Measurements from ENCODE around the gene FADS6. TPM values are rescaled to one million over a fixed set of nuclear protein-coding genes. Genes with fewer than 3 reads are reported as not detected.
"Not testable (repeated sequence)": the region's sequence is repeated elsewhere in the genome, so short reads cannot be mapped to it uniquely, and the experiment has no call there.

FADS6 gene
- total RNA-seq, 1 experiment from 2014 or later: not detected

GRCh38 chr17:74916136-74916850, 22.9 kb upstream of the FADS6 start:
- Histone ChIP-seq H3K4me1 (replicated peaks) (peaks cover 9% of the 10 kb centered on the region; the same call in 1 of the 2 replicates), H3K36me3 (no peaks in the 10 kb centered on the region), H3K9me3 (replicated peaks) (peaks cover 3% of the 10 kb centered on the region; the same call in 1 of the 2 replicates), H3K4me3 (no peak overlapping the region), H3K27ac (no peak overlapping the region), H3K27me3 (replicated peaks) (peaks cover 54% of the 10 kb centered on the region)
- no peak for DNase-seq (ENCODE audit: low read depth in 1 of 2, low spot score in 2 of 2)

GRCh38 chr17:74911423-74911822, 18.0 kb upstream of the FADS6 start:
- H3K4me3 ChIP-seq; DNase-seq (ENCODE audit: low read depth in 1 of 2, low spot score in 2 of 2); H3K4me1 ChIP-seq (replicated peaks); H3K9me3 ChIP-seq (replicated peaks); H3K36me3 ChIP-seq; H3K27ac ChIP-seq: not testable (repeated sequence)
- peaks cover 25% of the 10 kb centered on the region for H3K27me3 ChIP-seq (replicated peaks)

DNA sequence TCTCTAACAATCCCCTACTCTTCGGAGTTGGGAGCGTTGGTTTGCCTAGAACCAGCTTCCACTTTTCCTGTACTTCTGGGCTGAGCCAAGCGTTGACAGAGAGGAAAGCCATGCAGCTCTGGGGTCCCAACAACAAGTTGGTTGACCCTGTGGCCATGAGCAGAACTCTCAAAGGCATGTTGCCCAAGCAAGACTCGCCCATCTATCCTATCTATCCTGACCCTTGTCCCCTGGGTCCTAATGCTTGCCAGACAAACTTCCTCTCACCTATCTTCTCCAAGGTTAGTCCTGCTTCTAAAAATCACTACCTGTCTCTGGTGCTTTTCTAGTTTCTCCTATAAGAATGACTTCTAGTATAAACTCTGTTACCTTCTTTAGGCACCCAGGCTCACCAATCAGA, 15.7 kb upstream of the FADS6 start:
- H3K27ac ChIP-seq; H3K9me3 ChIP-seq (replicated peaks); H3K4me3 ChIP-seq; DNase-seq (ENCODE audit: low read depth in 1 of 2, low spot score in 2 of 2); H3K4me1 ChIP-seq (replicated peaks); H3K36me3 ChIP-seq: not testable (repeated sequence)
- H3K27me3 ChIP-seq (replicated peaks): peaks cover 38% of the 10 kb centered on the region

DNA sequence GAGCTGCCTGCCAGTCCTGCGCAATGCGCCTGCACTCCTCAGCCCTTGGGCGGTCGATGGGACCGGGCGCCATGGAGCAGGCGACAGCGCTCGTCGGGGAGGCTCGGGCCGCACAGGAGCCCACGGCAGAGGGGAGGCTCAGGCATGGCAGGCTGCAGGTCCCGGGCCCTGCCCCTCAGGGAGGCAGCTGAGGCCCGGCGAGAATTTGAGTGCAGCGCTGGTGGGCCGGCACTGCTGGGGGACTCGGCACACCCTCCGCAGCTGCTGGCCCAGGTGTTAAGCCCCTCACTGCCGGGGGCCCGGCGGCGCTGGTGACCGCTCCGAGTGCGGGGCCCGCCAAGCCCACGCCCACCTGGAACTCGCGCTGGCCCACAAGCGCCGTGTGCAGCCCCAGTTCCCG, 13.6 kb upstream of the FADS6 start:
- Histone ChIP-seq H3K27ac (no peak overlapping the region), H3K4me3 (no peak overlapping the region), H3K27me3 (replicated peaks) (peaks cover 52% of the 10 kb centered on the region), H3K4me1 (replicated peaks) (no peaks in the 10 kb centered on the region), H3K36me3 (no peaks in the 10 kb centered on the region), H3K9me3 (replicated peaks) (peaks cover 6% of the 10 kb centered on the region; the same call in 1 of the 2 replicates)
- DNase-seq (ENCODE audit: low read depth in 1 of 2, low spot score in 2 of 2): no peak

- peaks cover 59% of the 10 kb centered on the region for H3K27me3 ChIP-seq (replicated peaks)
- not testable (repeated sequence) for H3K4me1 ChIP-seq (replicated peaks); H3K27ac ChIP-seq; H3K4me3 ChIP-seq; H3K36me3 ChIP-seq; DNase-seq (ENCODE audit: low read depth in 1 of 2, low spot score in 2 of 2); H3K9me3 ChIP-seq (replicated peaks)
Observed at GRCh38 chr17:74906214-74906793, 12.9 kb upstream of the FADS6 start.

GRCh38 chr17:74904687-74905409, 11.4 kb upstream of the FADS6 start:
- peaks cover 6% of the 10 kb centered on the region; the same call in 1 of the 2 replicates for H3K9me3 ChIP-seq (replicated peaks)
- H3K27ac ChIP-seq: no peak overlapping the region
- no peak overlapping the region for H3K4me3 ChIP-seq
- no peaks in the 10 kb centered on the region for H3K36me3 ChIP-seq
- H3K27me3 ChIP-seq (replicated peaks): peaks cover 71% of the 10 kb centered on the region
- no peak for DNase-seq (ENCODE audit: low read depth in 1 of 2, low spot score in 2 of 2)
- H3K4me1 ChIP-seq (replicated peaks): no peaks in the 10 kb centered on the region

DNA sequence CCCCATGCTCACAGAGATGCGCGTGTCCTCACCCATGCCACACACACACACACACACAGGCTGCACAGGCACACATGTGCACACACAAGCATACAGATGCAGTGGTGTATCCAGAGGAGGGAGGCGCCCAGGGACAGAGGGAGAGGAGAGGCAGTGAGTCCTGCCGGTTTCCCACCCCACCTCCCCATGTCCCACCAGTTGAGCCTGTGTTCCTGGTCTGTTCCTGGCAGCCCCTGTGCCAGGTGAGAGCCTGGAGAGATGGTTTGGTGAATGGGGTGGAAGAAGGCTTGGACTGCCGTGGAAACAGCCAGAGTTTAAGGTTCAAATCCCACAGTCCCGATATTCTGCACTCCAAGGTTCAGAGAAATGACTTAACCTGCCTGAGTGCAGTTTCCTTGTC, 10.2 kb upstream of the FADS6 start:
- H3K9me3 ChIP-seq (replicated peaks): peaks cover 6% of the 10 kb centered on the region; the same call in 1 of the 2 replicates
- no peaks in the 10 kb centered on the region for H3K4me1 ChIP-seq (replicated peaks)
- DNase-seq (ENCODE audit: low read depth in 1 of 2, low spot score in 2 of 2): no peak
- H3K4me3 ChIP-seq: no peak overlapping the region
- peaks cover 79% of the 10 kb centered on the region for H3K27me3 ChIP-seq (replicated peaks)
- no peaks in the 10 kb centered on the region for H3K36me3 ChIP-seq
- no peak overlapping the region for H3K27ac ChIP-seq

DNA sequence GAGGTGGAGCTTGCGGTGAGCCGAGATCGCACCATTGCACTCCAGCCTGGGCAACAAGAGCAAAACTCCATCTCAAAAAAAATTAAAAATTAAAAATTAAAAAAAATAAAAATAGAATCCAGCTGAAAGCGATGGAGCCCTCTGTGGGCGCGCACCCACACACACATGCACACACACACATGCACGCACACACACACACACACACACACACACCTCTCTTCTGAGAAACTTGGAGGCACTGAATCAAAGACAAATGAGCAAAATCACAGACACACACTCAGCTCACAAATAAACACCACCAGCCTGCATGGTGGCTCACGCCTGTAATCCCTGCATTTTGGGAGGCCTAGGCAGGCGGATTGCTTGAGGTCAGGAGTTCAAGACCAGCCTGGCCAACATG, 9.6 kb upstream of the FADS6 start:
- Histone ChIP-seq H3K4me1 (replicated peaks) (no peaks in the 10 kb centered on the region), H3K4me3 (no peak overlapping the region), H3K27me3 (replicated peaks) (peaks cover 79% of the 10 kb centered on the region), H3K9me3 (replicated peaks) (peaks cover 6% of the 10 kb centered on the region; the same call in 1 of the 2 replicates), H3K36me3 (no peaks in the 10 kb centered on the region), H3K27ac (no peak overlapping the region)
- no peak for DNase-seq (ENCODE audit: low read depth in 1 of 2, low spot score in 2 of 2)

GRCh38 chr17:74901353-74902135, 8.1 kb upstream of the FADS6 start:
- H3K9me3 ChIP-seq (replicated peaks): peaks cover 4% of the 10 kb centered on the region; the same call in 1 of the 2 replicates
- DNase-seq (ENCODE audit: low read depth in 1 of 2, low spot score in 2 of 2): no peak
- no peaks in the 10 kb centered on the region for H3K36me3 ChIP-seq
- H3K27me3 ChIP-seq (replicated peaks): peaks cover 88% of the 10 kb centered on the region
- H3K4me3 ChIP-seq: no peak overlapping the region
- H3K4me1 ChIP-seq (replicated peaks): no peaks in the 10 kb centered on the region
- H3K27ac ChIP-seq: no peak overlapping the region

DNA sequence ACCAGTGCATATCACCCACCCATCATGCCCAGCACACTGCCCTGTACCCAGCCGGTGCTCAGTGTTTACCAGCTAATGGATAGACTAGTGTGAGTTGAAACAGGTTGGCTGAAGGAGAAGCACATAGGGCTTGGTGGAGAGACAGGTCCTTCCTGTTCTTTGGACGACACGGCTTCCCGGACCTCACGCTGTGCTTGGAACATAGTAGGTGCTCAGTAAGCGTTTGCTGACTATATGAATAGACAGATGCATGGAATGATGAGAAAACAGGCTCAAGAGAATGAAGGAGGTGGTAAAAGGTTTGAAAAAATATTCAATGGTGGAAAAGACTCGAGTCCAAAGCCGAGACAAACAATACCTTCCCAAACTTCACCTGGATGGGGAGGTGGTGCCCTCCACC, 6.8 kb upstream of the FADS6 start:
- Histone ChIP-seq H3K27me3 (replicated peaks) (peaks cover 92% of the 10 kb centered on the region), H3K9me3 (replicated peaks) (peaks cover 4% of the 10 kb centered on the region; the same call in 1 of the 2 replicates), H3K27ac (no peak overlapping the region), H3K4me1 (replicated peaks) (no peaks in the 10 kb centered on the region), H3K4me3 (no peak overlapping the region), H3K36me3 (no peaks in the 10 kb centered on the region)
- no peak for DNase-seq (ENCODE audit: low read depth in 1 of 2, low spot score in 2 of 2)

- H3K27me3 ChIP-seq (replicated peaks): peaks cover 94% of the 10 kb centered on the region
Observed at GRCh38 chr17:74898376-74898946, 5.0 kb upstream of the FADS6 start.

GRCh38 chr17:74893936-74894671, 671 bp upstream of the FADS6 start:
- no peak overlapping the region for H3K4me3 ChIP-seq
- no peak for DNase-seq (ENCODE audit: low read depth in 1 of 2, low spot score in 2 of 2)
- no peaks in the 10 kb centered on the region; the same call in 1 of the 2 replicates for H3K9me3 ChIP-seq (replicated peaks)
- H3K36me3 ChIP-seq: no peaks in the 10 kb centered on the region
- H3K27me3 ChIP-seq (replicated peaks): peaks cover 94% of the 10 kb centered on the region
- no peak overlapping the region for H3K27ac ChIP-seq
- no peaks in the 10 kb centered on the region for H3K4me1 ChIP-seq (replicated peaks)

More at GRCh38 chr17:74898376-74898946, 5.0 kb upstream of the FADS6 start:
- Histone ChIP-seq H3K4me3 (no peak overlapping the region), H3K27ac (no peak overlapping the region), H3K4me1 (replicated peaks) (no peaks in the 10 kb centered on the region), H3K9me3 (replicated peaks) (no peaks in the 10 kb centered on the region; the same call in 1 of the 2 replicates), H3K36me3 (no peaks in the 10 kb centered on the region)
- DNase-seq (ENCODE audit: low read depth in 1 of 2, low spot score in 2 of 2): no peak

All from SJSA1 (cell line).